A673 (cell line): ENCODE results near the gene SH3BP2.

Experiments used
- CTCF ChIP-seq: fragments of 300-800, 200-600 bp; sonication (generic); conservative IDR thresholded peaks from 2 replicates; pipeline ENCODE4 v1.5.1; 2017; ENCODE audit warnings: low read depth, mild to moderate bottlenecking, antibody characterized with exemption, low read length, moderate library complexity, mixed read lengths
- EZH2 ChIP-seq: fragments of 200-600 bp; sonication (generic); IDR thresholded peaks from 2 replicates; pipeline ENCODE4 v1.6.1; 2017; ENCODE audit warnings: borderline replicate concordance, low read depth, mild to moderate bottlenecking, mixed read lengths, antibody characterized with exemption, low read length; ENCODE audit not compliant: poor library complexity, severe bottlenecking

- no peak for TF ChIP-seq CTCF
- no peak for TF ChIP-seq EZH2
Measured at GRCh38 chr4:2868877-2869487, 76.1 kb downstream of the SH3BP2 start.
